GM23338 (cell line): ENCODE results near the gene VOPP1. TPM values are rescaled to one million over a fixed set of nuclear protein-coding genes. Genes with fewer than 3 reads are reported as not detected.

Experiments
- ATAC-seq: fragments of 200-7000 bp; cut with Tn5 transposase; 3 replicates; pipeline ENCODE4 v1.9.1; 2020
- DNase-seq: peaks from one replicate; pipeline ENCODE4 v3.0.0-alpha.2; 2015; ENCODE audit warnings: low spot score
- H2AFZ ChIP-seq: fragments of 200-600 bp; sonication (generic); 2 replicates; pipeline ENCODE4 v1.8.0; 2016; ENCODE audit warnings: antibody characterized with exemption, mild to moderate bottlenecking, moderate library complexity
- H3F3A ChIP-seq: fragments of 200-600 bp; sonication (generic); replicated peaks from 2 replicates; pipeline ENCODE4 v1.8.0; 2017; ENCODE audit warnings: antibody characterized with exemption, mixed run types, low read depth
- H3K27ac ChIP-seq: fragments of 200-600 bp; sonication (generic); 2 replicates; pipeline ENCODE4 v1.6.1; 2016; ENCODE audit warnings: low read depth
- H3K27me3 ChIP-seq: fragments of 200-600 bp; sonication (generic); 2 replicates; pipeline ENCODE4 v1.8.0; 2016; ENCODE audit warnings: mild to moderate bottlenecking, mixed run types, moderate library complexity; ENCODE audit not compliant: insufficient read depth
- H3K36me3 ChIP-seq: fragments of 200-600 bp; sonication (generic); 2 replicates; pipeline ENCODE4 v1.8.0; 2016; ENCODE audit warnings: mild to moderate bottlenecking; ENCODE audit not compliant: insufficient read depth
- H3K4me1 ChIP-seq: fragments of 200-600 bp; sonication (generic); 2 replicates; pipeline ENCODE4 v1.8.0; 2016; ENCODE audit warnings: mild to moderate bottlenecking, moderate library complexity; ENCODE audit not compliant: insufficient read depth
- H3K4me2 ChIP-seq: fragments of 200-600 bp; sonication (generic); 2 replicates; pipeline ENCODE4 v1.7.1; 2017; ENCODE audit warnings: mixed run types
- H3K4me3 ChIP-seq: fragments of 200-600 bp; sonication (generic); 2 replicates; pipeline ENCODE4 v1.6.1; 2016; ENCODE audit warnings: mixed run types
- H3K79me2 ChIP-seq: fragments of 200-600 bp; sonication (generic); replicated peaks from 2 replicates; pipeline ENCODE4 v1.8.0; 2017; ENCODE audit warnings: mild to moderate bottlenecking; ENCODE audit not compliant: insufficient read depth
- H3K9me2 ChIP-seq: fragments of 200-600 bp; sonication (generic); 2 replicates; pipeline ENCODE4 v1.8.0; 2017; ENCODE audit not compliant: insufficient read depth
- H4K20me1 ChIP-seq: fragments of 200-600 bp; sonication (generic); replicated peaks from 2 replicates; pipeline ENCODE4 v1.8.0; 2017; ENCODE audit warnings: mild to moderate bottlenecking; ENCODE audit not compliant: insufficient read depth
- H3K27ac Mint-ChIP-seq: 2 replicates; pipeline ENCODE4 v1.8.0; 2020; ENCODE audit warnings: inconsistent platforms, mild to moderate bottlenecking, moderate library complexity, mixed read lengths
- H3K27me3 Mint-ChIP-seq: 3 replicates; pipeline ENCODE4 v1.8.0; 2022; ENCODE audit warnings: low read depth, mild to moderate bottlenecking, moderate library complexity, mixed read lengths, inconsistent platforms; ENCODE audit not compliant: insufficient read depth, poor library complexity
- H3K36me3 Mint-ChIP-seq: 3 replicates; pipeline ENCODE4 v1.8.0; 2021; ENCODE audit warnings: low read depth, mild to moderate bottlenecking, inconsistent platforms, moderate library complexity, mixed read lengths
- H3K4me1 Mint-ChIP-seq: 3 replicates; pipeline ENCODE4 v1.8.0; 2020; ENCODE audit warnings: mild to moderate bottlenecking, inconsistent platforms, mixed read lengths
- H3K4me3 Mint-ChIP-seq: 3 replicates; pipeline ENCODE4 v1.8.0; 2021; ENCODE audit warnings: moderate library complexity, mild to moderate bottlenecking, inconsistent platforms, mixed read lengths
- H3K9me3 Mint-ChIP-seq: 3 replicates; pipeline ENCODE4 v1.8.0; 2020; ENCODE audit warnings: moderate library complexity, mild to moderate bottlenecking, inconsistent platforms, mixed read lengths
- CREB1 ChIP-seq: fragments of 250-450 bp; sonication (Bioruptor Pico); IDR thresholded peaks from 2 replicates; pipeline ENCODE4 v1.5.0; 2020; ENCODE audit warnings: low read depth, mild to moderate bottlenecking, moderate library complexity
- CTCF ChIP-seq, 2 experiments: fragments of 200-600 bp in 1 of 2; sonication (generic) in 1 of 2; conservative IDR thresholded peaks; 2 replicates each; pipeline versions ENCODE4 v1.5.1 to v1.6.1; 2016 to 2017; ENCODE audit warnings: antibody characterized with exemption in 2 of 2, low read depth in 2 of 2, mild to moderate bottlenecking in 2 of 2, moderate library complexity in 1 of 2
- ETS1 ChIP-seq: IDR thresholded peaks from 2 replicates; pipeline ENCODE4 v1.6.1; 2016; ENCODE audit warnings: antibody characterized with exemption
- EZH2 ChIP-seq: fragments of 200-600 bp; sonication (generic); IDR thresholded peaks from one replicate; pipeline ENCODE4 v1.8.0; 2017; ENCODE audit warnings: antibody characterized with exemption, mild to moderate bottlenecking, low read depth; ENCODE audit not compliant: unreplicated experiment
- EZH2phosphoT487 ChIP-seq: fragments of 200-600 bp; sonication (generic); IDR thresholded peaks from one replicate; pipeline ENCODE4 v1.8.1; 2018; ENCODE audit warnings: antibody characterized with exemption; ENCODE audit not compliant: unreplicated experiment
- JUNB ChIP-seq: IDR thresholded peaks from one replicate; pipeline ENCODE4 v1.6.1; 2016; ENCODE audit warnings: antibody characterized with exemption; ENCODE audit not compliant: unreplicated experiment
- NANOG ChIP-seq: IDR thresholded peaks from 2 replicates; pipeline ENCODE4 v1.6.1; 2016; ENCODE audit warnings: antibody characterized with exemption, borderline replicate concordance
- POLR2AphosphoS5 ChIP-seq: IDR thresholded peaks from 2 replicates; pipeline ENCODE4 v1.6.1; 2016; ENCODE audit warnings: antibody characterized with exemption, low read depth
- STAT1 ChIP-seq: IDR thresholded peaks from one replicate; pipeline ENCODE4 v1.6.1; 2016; ENCODE audit warnings: antibody characterized with exemption; ENCODE audit not compliant: unreplicated experiment
- ZNF114 ChIP-seq: fragments of 250-450 bp; sonication (Bioruptor Pico); IDR thresholded peaks from 2 replicates; pipeline ENCODE4 v1.5.0; 2020; ENCODE audit warnings: mild to moderate bottlenecking, moderate library complexity
- ZNF331 ChIP-seq: fragments of 250-450 bp; sonication (Bioruptor Pico); IDR thresholded peaks from 2 replicates; pipeline ENCODE4 v1.5.0; 2020; ENCODE audit warnings: low read depth, mild to moderate bottlenecking, moderate library complexity
- ZNF462 ChIP-seq: fragments of 250-450 bp; sonication (Bioruptor Pico); IDR thresholded peaks from 2 replicates; pipeline ENCODE4 v1.5.0; 2020; ENCODE audit warnings: mild to moderate bottlenecking, moderate library complexity
- polyA plus RNA-seq: library from polyadenylated mRNA; unstranded; fragments of >200 nt; fragmentation: Nextera tagmentation; extraction: Ambion mirVana; gene quantifications from 2 replicates; pipeline ENCODE4 v1.2.1, GENCODE V29; 2016
- total RNA-seq: library from RNA; depleted of rRNA; stranded (reverse); fragments of >200 nt; shearing (Covaris generic); gene quantifications from 2 replicates; pipeline ENCODE4 v1.2.3, GENCODE V29; 2014

VOPP1 gene
- total and polyA plus RNA-seq, 2 experiments from 2014 or later: 28.2 to 73.7 TPM

- no peak for TF ChIP-seq ZNF114 (CRISPR knock-in tag)
- TF ChIP-seq STAT1: no peak
- no peak for TF ChIP-seq EZH2phosphoT487
- no peak for TF ChIP-seq ZNF331 (CRISPR knock-in tag)
- TF ChIP-seq EZH2: no peak
- no peak for TF ChIP-seq NANOG
- no peak for TF ChIP-seq JUNB
- TF ChIP-seq CREB1 (CRISPR knock-in tag): no peak
- no peak for TF ChIP-seq POLR2AphosphoS5
These were observed 50.8 kb downstream of the VOPP1 start (continued) for GRCh38 chr7:55521512-55521911.

GRCh38 chr7:55520426-55521140 is 51.7 kb downstream of the VOPP1 start:
- peaks cover 23% of the 10 kb centered on the region for H3K36me3 Mint-ChIP-seq
- H4K20me1 ChIP-seq: peaks cover 25% of the 10 kb centered on the region
- H3K27ac Mint-ChIP-seq: peak overlapping the region; percentile 60; the same call in 1 of the 2 replicates
- no peak for TF ChIP-seq ZNF331 (CRISPR knock-in tag)
- no peak for TF ChIP-seq EZH2phosphoT487
- TF ChIP-seq ETS1: no peak
- no peak for TF ChIP-seq POLR2AphosphoS5
- no peak for TF ChIP-seq ZNF462 (CRISPR knock-in tag)
- TF ChIP-seq NANOG: no peak
- TF ChIP-seq CTCF (conservative IDR thresholded peaks at IDR 0.05; ENCODE audit: low read depth in 2 of 2): no peak
- TF ChIP-seq CREB1 (CRISPR knock-in tag): no peak
- TF ChIP-seq STAT1: no peak
- H3K27me3 ChIP-seq: no peaks in the 10 kb centered on the region
- H3K9me2 ChIP-seq: no peaks in the 10 kb centered on the region
- H3K27ac ChIP-seq: no peak overlapping the region
- peaks cover 54% of the 10 kb centered on the region for H3K79me2 ChIP-seq
- peaks cover 54% of the 10 kb centered on the region for H3K4me1 Mint-ChIP-seq
- H3K36me3 ChIP-seq: no peaks in the 10 kb centered on the region
- H3K27me3 Mint-ChIP-seq: peaks cover 6% of the 10 kb centered on the region
- H2AFZ ChIP-seq: no peak overlapping the region
- DNase-seq (no peak), ATAC-seq (no peak)
- peaks cover 41% of the 10 kb centered on the region for H3K4me1 ChIP-seq
- no peak overlapping the region for H3K4me3 ChIP-seq
- H3F3A ChIP-seq: no peaks in the 10 kb centered on the region
- H3K4me3 Mint-ChIP-seq: no peak overlapping the region
- no peaks in the 10 kb centered on the region for H3K9me3 Mint-ChIP-seq
- H3K4me2 ChIP-seq: no peak overlapping the region
